ENCODE results near the gene SLC26A6. TPM values are rescaled to one million over a fixed set of nuclear protein-coding genes. Genes with fewer than 3 reads are reported as not detected.

SLC26A6 gene
- total RNA-seq, 1 experiment from 2014 or later: 55.1 TPM

DNA sequence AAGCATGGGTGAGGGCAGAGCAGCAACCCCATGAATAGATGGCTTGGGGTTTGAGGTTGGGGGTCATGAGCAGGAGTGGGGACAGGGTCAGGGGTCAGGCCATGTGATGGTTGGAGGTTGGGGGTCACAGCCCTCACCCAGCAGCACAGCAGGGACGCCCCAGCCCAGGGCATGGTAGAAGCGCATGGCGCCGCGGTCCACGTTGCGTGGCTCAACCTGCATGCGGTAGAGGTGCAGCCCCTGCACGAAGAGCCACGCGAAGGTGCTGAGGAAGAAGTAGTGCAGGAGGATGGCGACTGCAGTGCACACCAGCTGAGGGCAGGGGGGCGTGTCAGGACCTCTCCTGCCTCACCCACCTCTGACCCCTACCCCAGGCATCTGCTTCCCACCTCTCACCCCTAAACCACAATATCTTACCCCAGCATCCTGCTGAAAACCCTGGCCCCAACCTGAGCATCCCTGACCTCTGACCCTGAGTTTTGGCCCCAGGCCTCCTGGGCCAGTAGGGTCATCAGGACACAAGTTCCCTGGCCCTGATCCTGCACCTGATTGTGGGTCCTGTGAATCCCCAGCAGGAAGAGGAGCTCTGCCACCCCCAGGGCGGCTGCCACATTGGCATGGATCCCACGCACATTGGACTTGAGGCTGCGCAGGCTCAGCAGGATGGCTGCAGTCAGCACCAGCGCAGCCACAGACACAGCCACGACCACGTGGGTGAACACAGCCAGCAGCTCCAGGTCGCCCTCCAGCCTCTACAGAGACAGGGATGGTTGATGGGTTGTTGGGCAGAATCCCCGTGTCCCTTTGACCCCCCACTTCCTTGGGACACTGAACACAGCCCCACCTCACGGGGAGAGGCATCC, 9.9 kb upstream of the SLC26A6 start (continued):
- TF ChIP-seq, protein P1, sequence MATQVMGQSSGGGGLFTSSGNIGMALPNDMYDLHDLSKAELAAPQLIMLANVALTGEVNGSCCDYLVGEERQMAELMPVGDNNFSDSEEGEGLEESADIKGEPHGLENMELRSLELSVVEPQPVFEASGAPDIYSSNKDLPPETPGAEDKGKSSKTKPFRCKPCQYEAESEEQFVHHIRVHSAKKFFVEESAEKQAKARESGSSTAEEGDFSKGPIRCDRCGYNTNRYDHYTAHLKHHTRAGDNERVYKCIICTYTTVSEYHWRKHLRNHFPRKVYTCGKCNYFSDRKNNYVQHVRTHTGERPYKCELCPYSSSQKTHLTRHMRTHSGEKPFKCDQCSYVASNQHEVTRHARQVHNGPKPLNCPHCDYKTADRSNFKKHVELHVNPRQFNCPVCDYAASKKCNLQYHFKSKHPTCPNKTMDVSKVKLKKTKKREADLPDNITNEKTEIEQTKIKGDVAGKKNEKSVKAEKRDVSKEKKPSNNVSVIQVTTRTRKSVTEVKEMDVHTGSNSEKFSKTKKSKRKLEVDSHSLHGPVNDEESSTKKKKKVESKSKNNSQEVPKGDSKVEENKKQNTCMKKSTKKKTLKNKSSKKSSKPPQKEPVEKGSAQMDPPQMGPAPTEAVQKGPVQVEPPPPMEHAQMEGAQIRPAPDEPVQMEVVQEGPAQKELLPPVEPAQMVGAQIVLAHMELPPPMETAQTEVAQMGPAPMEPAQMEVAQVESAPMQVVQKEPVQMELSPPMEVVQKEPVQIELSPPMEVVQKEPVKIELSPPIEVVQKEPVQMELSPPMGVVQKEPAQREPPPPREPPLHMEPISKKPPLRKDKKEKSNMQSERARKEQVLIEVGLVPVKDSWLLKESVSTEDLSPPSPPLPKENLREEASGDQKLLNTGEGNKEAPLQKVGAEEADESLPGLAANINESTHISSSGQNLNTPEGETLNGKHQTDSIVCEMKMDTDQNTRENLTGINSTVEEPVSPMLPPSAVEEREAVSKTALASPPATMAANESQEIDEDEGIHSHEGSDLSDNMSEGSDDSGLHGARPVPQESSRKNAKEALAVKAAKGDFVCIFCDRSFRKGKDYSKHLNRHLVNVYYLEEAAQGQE (IDR thresholded peaks at IDR 0.05; ENCODE audit: low read depth): no peak
- TF ChIP-seq ZFX (IDR thresholded peaks at IDR 0.05) (no peak), YY1 (IDR thresholded peaks at IDR 0.05; ENCODE audit: extremely low read depth, insufficient replicate concordance, low read depth, low read length) (no peak), ZNF274 (IDR thresholded peaks at IDR 0.05; ENCODE audit: low read depth, low read length) (no peak), SIN3A (IDR thresholded peaks at IDR 0.05; ENCODE audit: low read depth) (no peak), SRF (IDR thresholded peaks at IDR 0.05; ENCODE audit: low read depth) (no peak)
- TF ChIP-seq, protein P2, sequence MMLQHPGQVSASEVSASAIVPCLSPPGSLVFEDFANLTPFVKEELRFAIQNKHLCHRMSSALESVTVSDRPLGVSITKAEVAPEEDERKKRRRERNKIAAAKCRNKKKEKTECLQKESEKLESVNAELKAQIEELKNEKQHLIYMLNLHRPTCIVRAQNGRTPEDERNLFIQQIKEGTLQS (IDR thresholded peaks at IDR 0.05): no peak

DNA sequence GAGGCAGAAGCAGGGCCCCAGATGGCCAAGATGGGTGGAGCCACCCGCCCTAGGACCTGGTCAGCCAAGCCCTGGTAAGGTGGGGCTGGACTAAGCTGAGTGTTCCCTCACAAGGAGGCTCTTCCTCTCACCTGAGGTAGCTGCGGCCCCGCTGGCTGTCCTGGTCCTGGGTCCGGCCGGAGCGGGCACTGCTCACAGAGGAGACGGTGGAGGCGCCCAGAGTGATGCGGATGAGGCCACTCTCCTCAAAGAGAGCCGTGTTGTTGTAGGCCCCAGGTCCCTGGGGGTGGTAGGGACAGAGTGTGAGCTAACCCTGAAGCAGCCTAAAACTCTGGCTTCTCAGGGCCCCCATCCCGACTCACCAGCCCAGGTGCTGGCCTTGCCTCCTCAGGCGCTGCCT, 7.3 kb upstream of the SLC26A6 start:
- no peaks in the 10 kb centered on the region for H3K4me1 ChIP-seq (ENCODE audit: control insufficient read depth in 1 of 2, insufficient read depth in 2 of 2, low read length in 2 of 2)
- H4K20me1 ChIP-seq (ENCODE audit: insufficient read depth): no peaks in the 10 kb centered on the region
- ATAC-seq (no peak), DNase-seq (ENCODE audit: low read depth, low spot score) (no peak)
- BruUV-seq (replicated peaks): no TSS peak
- TF ChIP-seq EGR1 (IDR thresholded peaks at IDR 0.05; ENCODE audit: low read depth) (no peak), ELF1 (IDR thresholded peaks at IDR 0.05; ENCODE audit: borderline replicate concordance, low read depth) (no peak), SRF (IDR thresholded peaks at IDR 0.05; ENCODE audit: low read depth) (no peak)
- TF ChIP-seq, protein P2 (IDR thresholded peaks at IDR 0.05): no peak
- TF ChIP-seq, protein P3, sequence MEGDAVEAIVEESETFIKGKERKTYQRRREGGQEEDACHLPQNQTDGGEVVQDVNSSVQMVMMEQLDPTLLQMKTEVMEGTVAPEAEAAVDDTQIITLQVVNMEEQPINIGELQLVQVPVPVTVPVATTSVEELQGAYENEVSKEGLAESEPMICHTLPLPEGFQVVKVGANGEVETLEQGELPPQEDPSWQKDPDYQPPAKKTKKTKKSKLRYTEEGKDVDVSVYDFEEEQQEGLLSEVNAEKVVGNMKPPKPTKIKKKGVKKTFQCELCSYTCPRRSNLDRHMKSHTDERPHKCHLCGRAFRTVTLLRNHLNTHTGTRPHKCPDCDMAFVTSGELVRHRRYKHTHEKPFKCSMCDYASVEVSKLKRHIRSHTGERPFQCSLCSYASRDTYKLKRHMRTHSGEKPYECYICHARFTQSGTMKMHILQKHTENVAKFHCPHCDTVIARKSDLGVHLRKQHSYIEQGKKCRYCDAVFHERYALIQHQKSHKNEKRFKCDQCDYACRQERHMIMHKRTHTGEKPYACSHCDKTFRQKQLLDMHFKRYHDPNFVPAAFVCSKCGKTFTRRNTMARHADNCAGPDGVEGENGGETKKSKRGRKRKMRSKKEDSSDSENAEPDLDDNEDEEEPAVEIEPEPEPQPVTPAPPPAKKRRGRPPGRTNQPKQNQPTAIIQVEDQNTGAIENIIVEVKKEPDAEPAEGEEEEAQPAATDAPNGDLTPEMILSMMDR (IDR thresholded peaks at IDR 0.05 in 2 of 3, conservative IDR thresholded peaks at IDR 0.05 in 1 of 3; ENCODE audit: borderline replicate concordance in 1 of 3, insufficient read depth in 1 of 3, low read depth in 2 of 3, low read length in 2 of 3): no peak
- no peaks in the 10 kb centered on the region for H3K36me3 ChIP-seq (ENCODE audit: control insufficient read depth in 1 of 2, insufficient read depth in 2 of 2, low read length in 2 of 2)
- ChIA-PET CTCF (no interaction called here), RAD21 (ENCODE audit: low non-redundant PET in 1 of 2, low total read pairs in 2 of 2, uncharacterized antibody in 2 of 2, unreplicated experiment in 2 of 2) (no interaction called here), POLR2A (no interaction called here)
- no peaks in the 10 kb centered on the region for H3K27me3 ChIP-seq (ENCODE audit: insufficient read depth, low read length)
- no peak overlapping the region for H3K27ac ChIP-seq (ENCODE audit: low read depth, low read length)
- no peaks in the 10 kb centered on the region for H3K79me2 ChIP-seq (ENCODE audit: insufficient read depth, low read length)
- no peak overlapping the region for H3K9ac ChIP-seq (ENCODE audit: low read length)
- H3K4me2 ChIP-seq (ENCODE audit: low read length): no peak overlapping the region
- no peaks in the 10 kb centered on the region for H3K9me3 ChIP-seq (ENCODE audit: control insufficient read depth in 1 of 2, insufficient read depth in 1 of 2, low read depth in 1 of 2, low read length in 2 of 2)
- H3K4me3 ChIP-seq (replicated peaks in 1 of 2; ENCODE audit: low read depth in 1 of 2, low read length in 2 of 2): no peak overlapping the region
- H2AFZ ChIP-seq (ENCODE audit: low read depth, low read length, poor library complexity, severe bottlenecking): no peak overlapping the region
- no peaks in the 10 kb centered on the region for H3K9me2 ChIP-seq (ENCODE audit: insufficient read depth)
- intact Hi-C loops (cut with micrococcal nuclease): no loop called here
